Renal cortical epithelial cell (primary cell): Measurements from ENCODE around the gene PRPSAP1. TPM values are rescaled to one million over a fixed set of nuclear protein-coding genes. Genes with fewer than 3 reads are reported as not detected.
"Not testable (repeated sequence)": the region's sequence is repeated elsewhere in the genome, so short reads cannot be mapped to it uniquely, and the experiment has no call there.

Source experiments
- DNase-seq: peaks from one replicate; pipeline ENCODE4 v3.0.0-alpha.2; 2011; ENCODE audit warnings: low read depth
- total RNA-seq: library from RNA; depleted of rRNA; stranded (reverse); fragments of >200 nt; gene quantifications from 2 replicates; pipeline ENCODE4 v1.2.3, GENCODE V29; 2014

PRPSAP1 gene
- total RNA-seq, 1 donor from 2014 or later, result 58.5 TPM

DNA sequence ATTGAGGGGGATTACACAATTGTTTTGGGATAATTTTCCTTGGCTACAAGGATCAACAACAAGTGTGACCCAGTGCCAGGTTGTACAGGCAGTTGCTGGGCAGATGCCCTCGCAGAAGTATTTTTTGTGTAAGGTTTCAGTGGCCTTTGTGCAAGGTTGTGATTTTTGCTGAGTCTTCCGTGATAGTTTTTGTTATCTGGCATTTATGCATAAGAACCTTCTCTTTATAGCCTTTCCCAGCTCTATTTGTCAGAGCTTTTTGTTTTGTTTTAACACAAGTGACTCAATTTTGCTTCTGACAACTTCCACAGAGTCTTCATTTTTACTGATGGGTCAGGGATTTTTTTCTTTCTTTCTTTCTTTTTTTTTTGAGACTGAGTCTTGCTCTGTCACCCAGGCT lies 6.7 kb upstream of the PRPSAP1 start:
- no peak for DNase-seq

DNA sequence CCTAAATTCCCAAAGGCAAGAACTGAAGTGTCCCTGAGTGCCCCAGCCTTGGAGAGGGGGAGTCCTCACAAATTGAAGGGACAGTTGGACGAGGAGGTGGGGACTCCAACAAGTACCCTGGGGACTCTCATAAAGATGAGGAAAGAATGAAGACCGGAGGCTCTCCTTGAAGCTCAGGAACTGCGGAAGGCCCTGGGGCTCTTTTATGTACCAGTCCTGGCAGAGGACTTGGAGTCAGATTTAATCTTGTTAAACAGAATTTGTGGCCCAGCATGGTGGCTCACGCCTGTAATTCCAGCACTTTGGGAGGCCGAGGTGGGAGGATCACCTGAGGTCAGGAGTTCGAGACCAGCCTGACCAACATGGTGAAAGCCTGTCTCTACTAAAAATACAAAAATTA lies 6.1 kb upstream of the PRPSAP1 start:
- not testable (repeated sequence) for DNase-seq

DNA sequence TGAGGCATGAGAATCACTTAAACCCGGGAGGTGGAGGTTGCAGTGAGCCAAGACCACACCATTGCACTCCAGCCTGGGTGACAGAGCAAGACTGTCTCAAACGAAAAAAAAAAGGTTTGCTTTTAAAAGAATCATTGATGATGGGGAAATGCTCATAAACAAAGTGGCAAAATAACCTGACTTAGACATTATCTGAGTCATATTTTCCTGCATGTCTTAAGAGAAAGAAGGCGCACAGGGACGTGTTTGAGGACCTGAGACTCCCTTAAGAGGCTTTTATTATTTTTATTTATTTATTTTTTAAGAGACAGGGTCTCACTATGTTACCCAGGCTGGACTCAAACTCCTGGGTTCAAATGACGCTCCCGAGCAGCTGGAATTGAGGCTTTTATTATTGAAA lies 5.7 kb upstream of the PRPSAP1 start:
- DNase-seq, result no peak

DNA sequence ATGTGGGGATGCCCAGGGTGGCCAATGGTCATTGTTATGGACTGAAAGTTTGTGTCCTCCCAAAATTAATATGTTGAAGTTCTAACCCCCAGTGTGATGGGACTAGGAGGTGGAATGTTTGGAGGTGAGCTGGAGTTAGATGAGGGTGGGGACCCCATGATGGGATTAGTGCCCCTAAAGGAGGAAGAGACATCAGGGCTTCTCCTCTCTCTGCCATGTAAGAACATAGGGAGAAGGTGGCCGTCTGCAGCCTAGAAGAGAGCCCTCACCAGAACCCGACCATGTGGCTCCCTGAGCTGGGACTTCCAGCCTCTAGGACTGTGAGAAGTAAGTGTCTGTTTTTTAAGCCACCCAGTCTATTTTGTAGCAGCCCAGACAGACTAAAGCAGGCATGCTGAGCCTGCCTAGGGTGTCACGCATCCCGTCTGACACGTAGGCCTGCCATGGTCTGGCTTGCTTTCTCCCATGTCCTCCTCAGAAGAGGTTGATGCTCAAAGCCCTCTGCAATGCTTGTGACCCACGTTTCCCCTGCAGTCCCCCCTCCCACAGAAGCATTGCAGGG lies 4.0 kb upstream of the PRPSAP1 start:
- no peak for DNase-seq

DNA sequence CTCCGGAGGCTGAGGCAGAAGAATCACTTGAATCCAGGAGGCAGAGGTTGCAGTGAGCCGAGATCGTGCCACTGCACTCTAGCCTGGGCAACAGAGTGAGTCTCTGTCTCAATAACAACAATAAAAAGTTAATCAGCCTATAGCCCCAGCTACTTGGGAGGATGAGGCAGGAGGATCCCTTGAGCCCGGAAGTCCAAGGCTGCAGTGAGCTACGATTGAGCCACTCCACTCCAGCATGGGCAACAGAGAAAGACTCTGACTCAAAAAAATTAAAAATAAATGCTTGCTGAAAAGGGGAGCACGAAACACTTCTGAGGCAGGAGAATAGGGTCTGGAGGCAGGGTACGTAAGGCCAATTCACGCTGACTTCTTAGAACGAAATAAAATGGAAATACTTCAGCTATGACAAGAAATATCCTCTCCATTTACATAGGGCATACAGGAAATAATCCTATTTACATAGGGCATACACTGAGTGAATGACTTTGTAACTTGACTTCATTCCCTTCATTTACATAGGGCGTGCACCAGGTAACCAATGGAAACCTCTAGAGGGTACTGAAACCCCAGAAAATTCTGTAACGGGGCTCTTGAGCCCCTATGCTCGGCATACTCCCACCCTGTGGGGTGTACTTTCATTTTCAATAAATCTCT lies 3.2 kb upstream of the PRPSAP1 start:
- DNase-seq, result no peak

DNA sequence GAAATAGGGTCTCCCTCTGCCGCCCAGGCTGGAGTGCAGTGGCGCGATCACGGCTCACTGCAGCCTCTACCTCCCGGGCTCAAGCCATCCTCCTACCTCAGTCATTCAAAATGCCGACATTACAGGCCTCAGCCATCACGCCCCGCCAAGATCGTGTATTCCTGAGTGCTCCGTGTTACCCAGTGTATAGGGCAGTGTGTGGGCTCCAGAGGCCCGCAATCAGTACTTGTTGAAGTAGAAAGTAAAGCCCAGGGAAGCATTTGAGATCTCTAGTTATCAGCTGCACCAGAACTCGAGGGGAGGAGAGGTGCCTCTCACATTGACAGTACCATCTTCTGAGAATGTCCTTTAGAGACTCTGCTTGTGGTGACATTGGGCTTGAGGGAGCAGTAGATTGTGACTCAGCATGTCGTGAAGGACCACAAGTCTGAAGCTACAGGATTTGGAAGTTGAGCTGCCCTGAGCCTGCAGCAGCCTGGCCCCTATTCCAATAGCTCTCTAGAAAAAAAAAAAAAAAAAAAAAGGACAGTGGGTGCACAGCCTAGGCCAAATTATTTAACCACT lies 1.1 kb upstream of the PRPSAP1 start:
- no peak for DNase-seq

DNA sequence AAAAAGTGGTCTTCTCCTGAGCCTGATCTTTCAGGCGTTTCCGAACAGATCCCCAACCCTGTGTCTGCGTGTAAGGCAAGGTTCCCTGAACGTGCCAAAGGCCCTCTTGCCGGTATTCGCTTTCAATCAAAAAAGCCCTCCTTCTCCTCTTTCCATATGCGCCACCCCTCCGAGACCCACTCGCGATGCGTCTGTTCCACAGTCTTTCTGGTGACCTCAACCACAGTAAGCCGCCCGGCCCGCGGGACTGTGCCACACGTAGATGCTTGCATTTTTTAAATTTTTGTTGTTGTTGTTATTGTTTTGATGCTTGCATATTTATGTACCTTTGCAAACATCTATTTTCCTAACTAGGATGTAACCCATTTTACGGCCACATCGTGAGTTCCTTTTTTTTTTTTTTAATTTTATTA lies 607 bp upstream of the PRPSAP1 start:
- DNase-seq, result no peak

DNA sequence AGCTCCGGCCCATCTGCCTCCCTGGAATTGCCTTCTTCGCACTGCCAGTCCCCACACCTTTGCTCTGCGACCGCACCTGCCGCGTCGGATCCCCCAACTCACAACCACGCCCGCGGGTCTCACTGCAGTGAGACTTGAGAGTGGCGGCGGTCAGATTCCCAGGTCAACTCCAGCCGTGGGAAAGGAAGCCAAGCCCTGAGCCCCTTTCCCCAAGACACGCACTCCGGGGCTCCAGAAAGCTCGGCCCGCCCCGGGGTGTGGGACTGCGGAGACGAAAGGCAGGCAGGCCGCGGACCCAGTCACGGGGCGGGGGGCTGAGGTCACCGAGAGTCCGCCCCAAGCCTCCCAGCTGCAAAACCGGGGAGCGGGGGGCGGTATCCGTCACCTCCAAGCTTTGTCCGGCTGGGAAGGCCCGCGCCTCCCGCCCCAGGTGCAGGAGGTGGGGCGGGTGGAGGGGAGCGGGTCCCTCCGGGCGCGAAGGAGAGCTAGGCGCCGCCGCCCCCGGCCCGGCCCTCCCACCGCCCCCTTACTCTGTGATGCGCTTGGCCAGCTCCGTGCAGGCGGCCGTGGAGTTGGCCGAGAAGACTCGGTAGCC lies 615 bp downstream of the PRPSAP1 start:
- no peak for DNase-seq

DNA sequence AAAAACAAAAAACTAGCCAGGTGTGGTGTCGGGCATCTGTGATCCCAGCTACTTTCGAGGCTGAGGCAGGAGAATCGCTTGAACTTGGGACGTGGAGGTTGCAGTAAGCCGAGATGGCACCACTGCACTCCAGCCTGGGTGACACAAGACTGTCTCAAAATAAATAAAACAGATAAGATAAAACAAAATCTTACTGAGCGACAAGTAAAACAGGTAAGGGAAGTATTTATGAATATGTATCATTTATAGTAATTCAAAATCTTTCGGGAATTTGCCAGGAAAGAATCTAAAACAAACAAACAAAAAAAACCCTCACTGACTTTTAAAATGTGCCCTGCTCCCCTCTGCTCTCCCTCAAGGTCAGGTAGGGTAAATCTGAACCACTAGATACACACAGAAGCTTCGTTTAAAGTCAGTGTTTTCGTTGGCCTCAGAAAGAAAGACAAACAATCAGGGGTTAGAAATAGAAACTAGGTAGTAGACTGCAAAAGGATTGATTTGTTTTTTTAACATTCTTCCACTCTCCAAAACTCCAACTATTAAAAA lies 2.1 kb downstream of the PRPSAP1 start:
- no peak for DNase-seq

DNA sequence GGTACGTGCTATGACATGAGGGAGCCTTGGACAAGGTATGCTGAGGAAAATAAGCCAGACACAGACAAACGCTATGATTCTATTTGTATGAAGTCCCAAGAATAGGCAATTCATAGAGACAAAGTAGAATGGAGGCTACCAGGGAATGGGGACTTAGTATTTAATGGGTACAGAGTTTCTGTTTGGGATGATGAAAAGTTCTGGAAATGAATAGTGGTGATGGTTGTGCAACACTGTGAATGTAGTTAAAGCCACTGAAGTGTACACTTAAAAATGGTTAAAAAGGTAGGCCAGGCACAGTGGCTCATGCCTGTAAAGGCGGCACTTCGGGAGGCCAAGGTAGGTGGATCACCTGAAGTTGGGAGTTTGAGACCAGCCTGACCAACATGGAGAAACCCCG lies 3.3 kb downstream of the PRPSAP1 start:
- peak; percentile 13 for DNase-seq

DNA sequence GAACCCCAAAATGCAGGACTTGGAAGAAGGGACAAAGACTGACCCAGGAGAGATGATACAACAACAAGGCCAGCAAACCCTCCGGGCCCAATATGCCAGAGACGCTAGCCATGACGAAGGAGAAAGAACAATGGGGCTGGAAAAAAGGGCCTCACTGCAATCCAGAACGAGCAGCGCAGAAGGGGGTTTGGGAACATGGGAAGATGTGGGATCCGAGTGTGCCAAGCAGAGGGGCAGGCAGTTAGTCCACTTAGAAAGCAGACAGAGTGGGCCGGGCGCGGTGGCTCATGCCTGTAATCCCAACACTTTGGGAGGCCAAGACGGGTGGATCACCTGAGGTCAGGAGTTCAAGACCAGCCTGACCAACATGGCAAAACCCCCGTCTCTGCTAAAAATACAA lies 6.8 kb downstream of the PRPSAP1 start:
- DNase-seq, result not testable (repeated sequence)

DNA sequence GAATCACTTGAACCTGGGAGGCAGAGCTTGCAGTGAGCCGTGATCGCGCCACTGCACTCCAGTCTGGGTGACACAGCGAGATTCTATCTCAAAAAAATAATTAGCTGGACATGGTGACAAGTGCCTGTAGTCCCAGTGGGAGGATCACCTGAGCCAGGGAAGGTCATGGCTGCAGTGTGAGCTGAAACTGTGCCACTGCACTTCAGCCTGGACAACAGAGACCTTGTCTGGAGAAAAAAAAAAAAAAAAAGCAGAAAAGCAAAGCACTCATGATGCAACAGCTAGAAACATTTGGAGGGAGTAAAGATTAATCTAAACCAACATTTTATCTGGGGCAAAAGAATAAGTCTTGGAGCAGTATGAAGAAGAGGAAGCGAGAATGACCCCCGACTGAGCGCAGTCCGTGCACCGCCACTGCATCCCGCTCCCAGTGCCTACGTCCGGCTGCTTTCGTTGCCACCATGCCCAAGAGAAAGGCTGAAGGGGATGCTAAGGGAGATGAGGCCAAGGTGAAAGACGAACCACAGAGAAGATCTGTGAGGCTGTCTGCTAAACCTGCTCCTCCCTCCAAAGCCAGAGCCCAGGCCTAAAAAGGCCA lies 8.2 kb downstream of the PRPSAP1 start:
- DNase-seq, result no peak

DNA sequence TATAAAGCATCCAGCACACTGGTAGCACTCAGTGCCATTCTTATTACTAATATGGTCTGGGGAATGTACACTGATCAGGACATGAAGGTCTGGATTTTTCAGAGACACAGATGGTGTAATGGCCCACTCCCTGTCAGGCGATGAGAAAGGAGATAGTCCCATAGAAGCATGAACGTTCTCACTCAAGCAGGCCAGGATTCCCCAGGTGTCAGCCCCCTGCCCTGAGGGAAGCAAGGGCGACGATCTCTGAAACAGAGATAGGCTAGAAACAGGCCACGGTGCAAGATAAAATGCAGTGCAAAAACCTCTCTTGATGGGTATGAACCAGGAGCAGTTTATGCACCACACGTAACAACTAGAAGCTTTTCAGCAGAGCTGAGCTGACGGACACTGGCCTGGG lies 10.6 kb downstream of the PRPSAP1 start:
- DNase-seq, result no peak

DNA sequence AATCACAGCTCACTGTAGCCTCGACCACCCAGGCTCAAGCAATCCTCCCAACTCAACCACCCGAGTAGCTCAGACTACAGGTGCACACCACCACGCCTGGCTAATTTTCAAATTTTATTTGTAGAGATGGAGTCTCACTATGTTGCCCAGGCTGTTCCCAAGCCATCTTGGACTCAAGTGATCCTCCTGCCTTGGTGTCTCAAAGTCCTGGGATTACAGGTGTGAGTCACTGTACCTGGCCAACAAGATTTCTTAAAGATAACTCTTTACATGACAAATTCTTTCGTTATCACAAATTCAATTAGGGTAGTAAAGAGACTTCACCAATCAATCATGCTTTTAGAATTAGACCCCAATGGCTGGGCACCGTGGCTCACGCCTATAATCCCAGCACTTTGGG lies 12.4 kb downstream of the PRPSAP1 start:
- no peak for DNase-seq

DNA sequence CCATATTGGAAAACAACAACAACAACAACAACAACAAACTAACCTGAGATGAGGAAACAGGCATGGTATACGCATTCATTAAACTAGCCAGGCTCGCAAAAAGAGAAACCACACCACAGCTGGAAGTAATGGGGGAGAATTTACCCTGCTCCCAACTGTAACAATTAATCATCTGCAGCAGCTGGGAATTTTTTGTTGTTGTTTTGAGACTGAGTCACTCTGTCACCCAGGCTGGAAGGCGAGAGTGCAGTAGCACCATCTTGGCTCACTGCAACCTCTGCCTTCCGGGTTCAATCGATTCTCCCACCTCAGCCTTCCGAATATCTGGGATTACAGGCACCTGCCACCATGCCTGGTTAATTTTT lies 16.3 kb downstream of the PRPSAP1 start:
- DNase-seq, result peak; percentile 16

DNA sequence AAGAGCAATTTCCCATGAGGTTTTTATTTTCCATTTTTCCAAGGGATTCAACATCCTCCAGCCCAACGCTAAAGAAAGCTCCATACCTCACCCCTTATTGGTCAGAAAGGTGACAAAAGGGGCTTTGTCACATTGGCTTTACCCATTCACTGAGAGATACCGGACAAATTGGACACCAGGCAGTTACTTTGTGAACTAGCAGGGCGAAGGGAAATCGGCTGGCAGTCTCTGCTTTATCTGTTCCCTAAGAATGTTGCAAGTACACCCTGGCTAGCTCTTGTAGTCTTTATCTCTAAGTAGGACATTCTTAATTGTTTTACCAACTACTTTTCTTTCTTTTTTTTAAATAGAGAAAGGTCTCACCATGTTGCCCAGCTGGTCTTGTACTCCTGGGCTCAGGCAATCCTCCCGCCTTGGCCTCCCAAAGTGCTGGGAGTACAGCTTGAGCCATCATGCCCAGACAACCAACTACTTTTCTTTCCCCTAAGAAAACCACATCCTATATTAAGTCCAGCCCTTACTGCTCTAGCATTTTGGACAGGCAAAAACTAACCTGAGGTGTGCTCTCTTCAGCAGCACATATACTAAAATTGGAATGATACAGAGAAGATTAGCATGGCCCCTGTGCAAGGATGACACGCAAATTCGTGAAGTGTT lies 16.8 kb downstream of the PRPSAP1 start:
- no peak for DNase-seq

DNA sequence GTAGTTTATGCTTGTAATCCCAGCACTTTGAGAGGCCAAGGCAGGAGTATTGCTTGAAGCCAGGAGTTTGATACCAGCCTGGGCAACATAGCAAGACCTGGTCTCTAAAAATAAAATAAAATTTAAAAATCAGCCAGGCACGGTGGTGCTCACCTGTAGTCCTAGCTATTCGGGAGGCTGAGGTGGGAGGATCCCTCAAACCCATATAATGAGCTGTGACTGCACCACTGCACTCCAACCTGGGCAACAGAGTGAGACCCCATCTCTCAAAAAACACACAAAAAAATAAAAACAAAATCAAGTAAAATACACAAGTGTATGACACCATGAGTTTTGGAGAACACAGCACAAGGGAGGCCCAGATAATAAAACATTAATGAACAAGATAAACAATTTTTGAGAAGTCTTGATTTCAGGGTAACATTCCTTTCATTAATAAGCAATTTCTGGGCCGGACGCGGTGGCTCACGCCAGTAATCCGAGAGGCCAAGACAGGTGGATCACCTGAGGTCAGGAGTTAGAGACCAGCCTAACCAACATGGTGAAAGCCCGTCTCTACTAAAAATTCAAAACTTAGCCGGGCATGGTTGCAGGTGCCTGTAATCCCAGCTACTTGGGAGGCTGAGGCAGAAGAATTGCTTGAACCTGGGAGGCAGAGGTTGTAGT lies 17.9 kb downstream of the PRPSAP1 start:
- no peak for DNase-seq

DNA sequence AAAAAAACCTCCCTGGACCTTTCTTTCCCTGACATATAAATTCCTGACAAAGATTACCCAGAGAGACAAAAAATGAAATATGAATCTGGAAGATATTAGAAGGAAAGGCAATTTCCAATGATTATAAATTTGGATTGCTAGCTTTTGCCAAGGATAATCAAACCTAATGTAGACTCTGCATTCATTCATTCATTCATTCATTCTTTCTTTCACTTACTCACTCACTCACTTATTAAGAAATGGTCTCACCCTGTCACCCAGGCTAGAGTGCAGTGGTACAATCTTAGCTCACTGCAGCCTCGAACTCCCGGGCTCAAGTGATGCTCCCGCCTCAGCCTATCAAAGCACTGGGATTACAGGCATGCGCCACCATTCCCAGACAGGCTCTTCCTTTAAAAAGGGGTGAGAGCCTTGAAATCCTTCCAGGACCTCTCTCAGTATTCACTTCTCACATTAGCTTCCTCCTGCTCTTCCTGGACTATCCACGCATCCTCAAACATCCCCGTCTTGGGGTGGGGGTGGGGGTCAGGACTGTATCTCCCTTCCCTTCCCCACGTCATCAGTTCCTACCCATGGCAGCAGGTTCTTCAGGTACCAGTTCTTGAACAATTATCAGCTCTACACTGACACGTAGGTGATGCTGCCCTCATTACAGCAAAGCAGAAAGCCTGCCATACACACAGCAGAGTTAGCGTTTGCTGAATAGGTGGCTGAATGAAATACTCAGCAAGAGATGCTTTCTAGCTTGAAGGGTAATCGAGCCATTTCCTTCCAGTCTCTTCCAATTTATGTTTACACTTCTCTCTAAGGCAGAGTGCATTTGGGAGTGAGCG lies 19.8 kb downstream of the PRPSAP1 start:
- DNase-seq, result no peak

DNA sequence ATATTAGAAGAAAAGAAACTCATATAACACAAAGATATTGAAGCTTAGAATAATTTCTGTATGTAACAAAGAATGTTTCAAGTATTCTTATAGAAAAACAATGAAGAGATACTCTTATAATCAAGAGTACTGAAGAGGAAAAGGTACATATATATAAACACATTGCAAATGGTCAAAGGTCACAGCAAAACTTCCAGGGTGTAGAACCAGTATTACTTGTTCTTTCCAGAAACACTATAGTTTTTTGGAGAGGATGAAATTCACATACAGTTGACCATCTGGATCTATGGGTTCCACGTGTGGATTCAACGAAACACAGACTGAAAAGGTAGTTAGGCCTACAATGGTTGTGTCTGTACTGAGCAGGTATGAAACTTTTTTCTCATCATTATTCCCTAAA lies 22.6 kb downstream of the PRPSAP1 start:
- no peak for DNase-seq

DNA sequence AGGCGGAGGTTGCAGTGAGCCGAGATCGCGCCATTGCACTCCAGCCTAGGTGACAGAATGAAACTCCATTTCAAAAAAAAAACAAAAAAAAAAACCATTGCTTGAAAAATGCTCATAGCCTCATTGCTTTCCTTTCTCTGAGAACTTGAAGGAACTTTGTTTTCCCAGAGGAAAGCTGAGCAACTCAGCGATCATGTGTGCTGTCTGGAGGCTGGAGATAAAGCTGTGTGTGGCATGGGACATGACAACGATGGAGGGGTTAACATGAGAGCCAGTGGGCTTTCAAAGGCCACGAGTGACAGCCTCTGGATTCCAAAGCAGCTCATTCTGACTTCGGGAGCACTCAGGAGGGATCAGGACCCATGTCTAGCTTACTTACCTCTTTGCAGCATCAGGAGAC lies 24.1 kb downstream of the PRPSAP1 start:
- no peak for DNase-seq

DNA sequence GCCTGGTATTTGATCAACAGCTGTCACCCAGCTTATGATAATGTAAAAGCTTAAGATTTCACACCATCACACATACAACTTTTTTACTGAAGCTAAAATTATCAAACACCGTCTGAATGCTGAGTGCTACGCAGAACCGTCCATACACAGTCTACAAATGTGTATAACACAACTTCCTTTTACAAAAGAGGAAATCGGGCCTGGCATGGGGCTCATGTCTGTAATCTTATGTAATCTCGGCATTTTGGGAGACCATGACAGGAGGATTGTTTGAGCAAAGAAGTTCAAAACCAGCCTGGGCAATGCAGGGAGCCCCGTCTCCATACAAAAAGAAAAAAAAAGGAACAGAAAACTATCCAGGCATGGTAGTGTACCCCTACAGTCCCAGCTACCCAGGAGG lies 26.0 kb downstream of the PRPSAP1 start:
- no peak for DNase-seq
